ENCODE results near the gene CNTNAP2.

CNTNAP2 gene

GRCh38 chr7:146290746-146291145 lies 174.1 kb downstream of the CNTNAP2 start:
- no peak for DNase-seq (ENCODE audit: low read depth, low spot score)
- no peak overlapping the region for H3K4me3 ChIP-seq (ENCODE audit: low read depth, low read length)
- in situ Hi-C loops (cut with HindIII; ENCODE audit: low sequenced_read_pairs) = no loop called here
- TF ChIP-seq CTCF (IDR thresholded peaks at IDR 0.05; ENCODE audit: low read depth, low read length) = no peak

- no peak for DNase-seq (ENCODE audit: low read depth, low spot score)
- no peak overlapping the region for H3K4me3 ChIP-seq (ENCODE audit: low read depth, low read length)
- TF ChIP-seq CTCF (IDR thresholded peaks at IDR 0.05; ENCODE audit: low read depth, low read length) = no peak
- in situ Hi-C loops (cut with HindIII; ENCODE audit: low sequenced_read_pairs) = no loop called here
Observed at GRCh38 chr7:146291900-146292299, 175.3 kb downstream of the CNTNAP2 start.

GRCh38 chr7:146296028-146296427 lies 179.4 kb downstream of the CNTNAP2 start:
- TF ChIP-seq CTCF (IDR thresholded peaks at IDR 0.05; ENCODE audit: low read depth, low read length) = no peak
- no peak overlapping the region for H3K4me3 ChIP-seq (ENCODE audit: low read depth, low read length)
- DNase-seq (ENCODE audit: low read depth, low spot score) = no peak
- in situ Hi-C loops (cut with HindIII; ENCODE audit: low sequenced_read_pairs) = no loop called here

DNA sequence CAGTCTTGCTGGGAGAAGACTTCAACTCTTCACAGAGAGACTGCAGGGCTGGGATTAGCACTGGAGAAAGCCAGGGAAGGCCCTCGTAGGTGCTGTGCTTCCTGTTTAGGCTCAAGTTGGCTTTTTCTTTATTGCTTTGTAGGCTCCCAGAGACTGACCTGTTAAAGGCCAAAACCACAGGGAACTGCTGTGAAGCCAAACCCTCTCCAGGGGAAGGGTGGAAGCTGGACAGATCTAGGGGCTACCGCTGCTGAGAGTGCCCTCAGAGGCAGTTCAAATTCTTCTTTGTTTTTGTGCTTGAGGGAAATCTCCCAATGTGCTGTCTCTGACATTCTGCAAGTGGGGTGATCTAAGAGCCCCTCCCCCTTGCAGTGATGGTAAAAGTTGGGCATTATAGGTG lies 198.4 kb downstream of the CNTNAP2 start:
- in situ Hi-C loops (cut with HindIII; ENCODE audit: low sequenced_read_pairs) = no loop called here
- no peak for TF ChIP-seq CTCF (IDR thresholded peaks at IDR 0.05; ENCODE audit: low read depth, low read length)
- no peak overlapping the region for H3K4me3 ChIP-seq (ENCODE audit: low read depth, low read length)
- no peak for DNase-seq (ENCODE audit: low read depth, low spot score)

DNA sequence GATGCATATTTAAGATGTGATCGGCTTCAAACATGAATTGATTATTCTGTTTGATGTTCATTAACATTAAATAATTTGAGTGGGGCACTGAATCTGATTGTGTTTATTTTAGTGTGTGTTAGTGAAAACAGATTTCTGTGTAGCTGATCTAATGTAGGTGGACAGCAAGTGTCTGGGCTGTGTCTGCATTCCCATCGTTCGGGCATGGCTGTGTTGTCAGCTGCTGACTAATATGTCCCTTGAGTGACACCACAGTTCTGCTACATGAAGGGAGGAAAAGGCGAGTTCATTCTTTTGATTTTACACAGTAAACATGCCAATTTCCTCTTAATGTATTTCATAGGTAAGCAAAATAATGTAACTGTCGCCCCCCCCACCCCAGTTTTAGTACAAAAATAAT lies 203.0 kb downstream of the CNTNAP2 start:
- TF ChIP-seq CTCF (IDR thresholded peaks at IDR 0.05; ENCODE audit: low read depth, low read length) = no peak
- in situ Hi-C loops (cut with HindIII; ENCODE audit: low sequenced_read_pairs) = no loop called here
- no peak for DNase-seq (ENCODE audit: low read depth, low spot score)
- H3K4me3 ChIP-seq (ENCODE audit: low read depth, low read length) = no peak overlapping the region

DNA sequence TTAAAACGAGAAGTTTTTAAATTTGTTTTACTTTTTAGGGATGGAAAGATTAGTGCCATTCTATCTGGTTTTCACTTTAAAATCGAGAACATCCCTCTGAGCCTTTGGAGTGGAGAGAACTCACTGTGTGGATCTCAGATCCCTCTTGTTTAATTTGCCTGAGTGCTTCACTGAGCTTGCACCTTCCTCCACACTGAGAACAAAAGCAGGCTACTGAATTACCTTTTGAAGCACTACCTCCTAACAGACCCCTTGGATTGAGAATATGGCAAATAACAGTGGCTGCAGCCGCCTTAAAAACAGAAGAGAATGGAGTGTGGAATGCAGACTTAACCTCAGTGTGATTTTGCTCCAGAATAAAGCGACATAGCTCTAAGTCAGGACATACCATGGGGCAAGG lies 204.7 kb downstream of the CNTNAP2 start:
- no peak for TF ChIP-seq CTCF (IDR thresholded peaks at IDR 0.05; ENCODE audit: low read depth, low read length)
- no peak for DNase-seq (ENCODE audit: low read depth, low spot score)
- no peak overlapping the region for H3K4me3 ChIP-seq (ENCODE audit: low read depth, low read length)
- in situ Hi-C loops (cut with HindIII; ENCODE audit: low sequenced_read_pairs) = no loop called here

DNA sequence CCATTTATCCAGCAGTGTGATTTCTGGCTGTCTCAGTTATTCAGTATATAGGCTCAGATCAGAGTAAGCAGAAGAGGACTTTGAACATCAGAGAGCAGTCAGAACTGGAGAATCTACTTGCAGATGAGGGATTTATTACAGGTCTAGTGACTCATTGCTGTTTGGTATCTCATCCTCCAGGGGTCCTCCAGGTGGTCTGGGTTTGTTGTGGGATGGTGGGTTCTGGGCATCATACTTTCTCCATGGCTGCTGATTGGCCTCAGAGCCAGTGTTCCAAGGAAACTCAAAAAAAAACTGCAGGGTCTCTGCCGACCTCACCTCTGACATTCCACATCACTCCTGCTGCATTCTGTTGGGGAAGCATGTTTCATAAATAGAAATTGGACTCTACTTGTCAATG lies 214.8 kb downstream of the CNTNAP2 start:
- in situ Hi-C loops (cut with HindIII; ENCODE audit: low sequenced_read_pairs) = no loop called here
- no peak overlapping the region for H3K4me3 ChIP-seq (ENCODE audit: low read depth, low read length)
- DNase-seq (ENCODE audit: low read depth, low spot score) = no peak
- TF ChIP-seq CTCF (IDR thresholded peaks at IDR 0.05; ENCODE audit: low read depth, low read length) = no peak

Measured in astrocyte of the spinal cord (primary cell).